Coronary artery (tissue), 2 donors: Measurements from ENCODE around the gene ZNF622.

Experiments used
- DNase-seq: peaks from one replicate; pipeline ENCODE4 v3.0.0-alpha.2; 2017; ENCODE audit warnings: low spot score
- H3K27ac ChIP-seq, 2 donors: fragments of 200-600 bp; sonication (generic); one replicate each; pipeline ENCODE4 v1.5.1; 2016 to 2019
- H3K4me3 ChIP-seq: fragments of 200-600 bp; sonication (generic); 2 replicates; pipeline ENCODE4 v1.5.1; 2016; ENCODE audit warnings: mild to moderate bottlenecking, moderate library complexity
- TF ChIP-seq, protein P1 (sequence below): fragments of 200-600 bp; sonication (generic); IDR thresholded peaks from one replicate; pipeline ENCODE4 v1.5.1; 2019; ENCODE audit warnings: antibody characterized with exemption

The ZNF622 gene

DNA sequence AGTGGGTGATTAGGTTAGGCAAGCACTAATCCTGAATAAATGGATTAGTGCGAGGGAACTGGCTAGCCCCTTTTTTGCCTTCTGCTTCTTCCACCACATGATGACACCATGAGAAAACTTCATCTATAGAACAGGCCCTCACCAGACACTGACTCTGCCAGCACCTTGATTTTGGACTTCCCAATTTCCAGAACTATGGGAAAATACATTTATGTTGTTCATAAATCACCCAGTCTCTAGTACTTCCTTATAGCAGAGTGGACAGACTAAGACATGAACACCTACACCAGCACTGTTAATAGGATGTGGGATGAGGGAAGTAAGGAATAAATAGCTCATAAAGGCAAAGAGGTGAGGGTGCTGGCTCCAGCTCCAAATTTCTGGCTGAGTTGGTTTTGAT, 1.4 kb downstream of the ZNF622 start:
- Histone ChIP-seq H3K4me3 (peak overlapping the region; percentile 91), H3K27ac (no peak overlapping the region)
- TF ChIP-seq, protein P1, sequence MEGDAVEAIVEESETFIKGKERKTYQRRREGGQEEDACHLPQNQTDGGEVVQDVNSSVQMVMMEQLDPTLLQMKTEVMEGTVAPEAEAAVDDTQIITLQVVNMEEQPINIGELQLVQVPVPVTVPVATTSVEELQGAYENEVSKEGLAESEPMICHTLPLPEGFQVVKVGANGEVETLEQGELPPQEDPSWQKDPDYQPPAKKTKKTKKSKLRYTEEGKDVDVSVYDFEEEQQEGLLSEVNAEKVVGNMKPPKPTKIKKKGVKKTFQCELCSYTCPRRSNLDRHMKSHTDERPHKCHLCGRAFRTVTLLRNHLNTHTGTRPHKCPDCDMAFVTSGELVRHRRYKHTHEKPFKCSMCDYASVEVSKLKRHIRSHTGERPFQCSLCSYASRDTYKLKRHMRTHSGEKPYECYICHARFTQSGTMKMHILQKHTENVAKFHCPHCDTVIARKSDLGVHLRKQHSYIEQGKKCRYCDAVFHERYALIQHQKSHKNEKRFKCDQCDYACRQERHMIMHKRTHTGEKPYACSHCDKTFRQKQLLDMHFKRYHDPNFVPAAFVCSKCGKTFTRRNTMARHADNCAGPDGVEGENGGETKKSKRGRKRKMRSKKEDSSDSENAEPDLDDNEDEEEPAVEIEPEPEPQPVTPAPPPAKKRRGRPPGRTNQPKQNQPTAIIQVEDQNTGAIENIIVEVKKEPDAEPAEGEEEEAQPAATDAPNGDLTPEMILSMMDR, result no peak
- no peak for DNase-seq

DNA sequence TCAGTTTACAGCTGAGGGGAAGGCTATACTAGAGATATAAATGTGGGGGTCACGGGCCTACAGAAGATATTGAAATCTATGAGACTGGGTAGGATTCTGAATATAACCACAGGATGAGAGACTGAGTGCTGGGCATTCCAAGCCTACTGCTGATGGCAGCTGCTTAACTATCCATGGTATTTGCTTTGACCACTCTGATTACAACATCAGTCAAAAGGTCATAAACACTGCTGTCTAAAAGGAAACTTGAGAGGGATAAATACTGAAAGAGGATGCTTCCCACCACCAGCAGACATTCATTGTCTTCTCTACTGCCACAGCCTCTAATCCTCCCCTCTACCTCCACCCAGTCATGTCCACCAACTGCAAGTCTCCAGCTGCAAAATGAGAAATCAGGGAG, 3.8 kb downstream of the ZNF622 start:
- no peak for DNase-seq
- TF ChIP-seq, protein P1, result no peak
- Histone ChIP-seq H3K4me3 (peak overlapping the region; percentile 17), H3K27ac (no peak overlapping the region)

DNA sequence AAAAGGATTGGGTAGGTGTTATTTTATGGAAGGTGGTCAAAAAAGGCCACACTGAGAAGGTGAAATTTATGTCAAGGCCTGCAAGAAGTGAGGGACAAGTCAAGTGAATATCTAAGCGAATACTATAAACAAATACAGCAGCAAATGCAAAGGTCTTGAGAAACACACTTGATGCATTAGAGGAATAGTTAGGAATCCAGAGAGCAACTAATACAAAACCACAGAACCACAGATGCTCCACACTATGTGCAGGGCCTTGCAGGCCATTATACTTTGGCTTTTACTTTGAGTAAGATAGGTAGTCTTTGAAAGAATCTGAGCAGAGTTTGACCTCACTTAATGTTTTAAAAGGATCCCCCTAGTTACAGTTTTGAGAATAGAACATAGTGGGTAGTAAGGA, 4.6 kb downstream of the ZNF622 start:
- H3K4me3 ChIP-seq, result no peak overlapping the region
- no peak overlapping the region for H3K27ac ChIP-seq
- TF ChIP-seq, protein P1, result no peak
- DNase-seq, result no peak

DNA sequence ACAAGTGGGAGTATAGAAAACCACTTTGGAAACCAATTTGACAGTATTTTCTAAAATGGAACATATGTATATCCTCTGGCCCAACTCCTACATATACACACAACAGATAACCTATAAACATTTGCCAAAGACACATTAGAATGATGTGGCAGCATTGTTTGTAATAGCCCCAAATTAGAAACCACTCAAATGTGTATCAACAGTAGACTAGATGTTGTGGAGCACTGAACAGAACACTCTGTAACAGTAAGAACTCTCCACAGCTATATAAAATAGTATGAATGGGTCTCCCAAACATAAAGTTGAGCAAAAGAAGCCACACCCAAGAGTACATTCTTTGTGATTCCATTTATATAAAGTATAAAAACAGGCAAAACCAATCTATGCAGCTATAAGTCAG, 6.1 kb downstream of the ZNF622 start:
- no peak for DNase-seq
- TF ChIP-seq, protein P1, result no peak
- H3K4me3 ChIP-seq, result no peak overlapping the region
- no peak overlapping the region for H3K27ac ChIP-seq

DNA sequence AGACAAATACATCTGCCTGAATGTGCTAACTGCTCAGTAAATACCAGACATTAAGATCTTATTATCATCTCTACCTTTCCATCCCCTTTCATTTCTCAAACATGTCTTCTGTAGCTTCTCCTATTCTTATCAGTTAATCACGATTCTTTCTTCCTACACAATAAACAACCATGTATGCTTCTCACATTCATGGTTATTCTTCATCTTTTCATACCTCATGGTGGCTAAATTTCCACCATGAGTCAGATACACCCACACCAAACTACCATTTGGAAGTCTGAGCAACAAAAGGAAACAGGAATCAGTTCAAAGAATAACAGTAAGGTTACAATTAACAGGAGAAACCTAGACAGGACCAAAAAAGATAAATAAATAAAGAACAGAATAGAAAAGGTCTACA, 7.7 kb downstream of the ZNF622 start:
- no peak for DNase-seq
- Histone ChIP-seq H3K27ac (no peak overlapping the region), H3K4me3 (no peak overlapping the region)
- TF ChIP-seq, protein P1, result no peak

DNA sequence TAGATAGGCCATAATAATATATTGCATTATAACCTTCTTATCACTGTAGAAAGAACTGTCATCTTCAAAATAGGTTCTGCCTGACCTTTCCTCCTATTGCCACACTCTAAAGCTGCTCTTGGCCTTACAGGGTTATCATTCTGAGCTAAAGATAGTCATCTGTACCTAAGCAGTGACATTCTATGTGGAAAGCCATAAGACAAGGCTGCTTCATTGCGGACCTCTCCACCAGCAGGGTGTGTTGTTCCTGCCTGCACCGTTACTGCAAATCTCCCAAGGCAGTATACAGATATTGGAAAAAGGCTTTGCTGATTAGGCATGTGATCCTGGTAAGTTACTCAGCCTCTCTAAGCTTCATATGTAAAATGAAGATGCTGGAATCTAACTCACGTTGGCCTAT, 8.1 kb downstream of the ZNF622 start:
- no peak for DNase-seq
- H3K4me3 ChIP-seq, result no peak overlapping the region
- no peak overlapping the region for H3K27ac ChIP-seq
- TF ChIP-seq, protein P1, result no peak

DNA sequence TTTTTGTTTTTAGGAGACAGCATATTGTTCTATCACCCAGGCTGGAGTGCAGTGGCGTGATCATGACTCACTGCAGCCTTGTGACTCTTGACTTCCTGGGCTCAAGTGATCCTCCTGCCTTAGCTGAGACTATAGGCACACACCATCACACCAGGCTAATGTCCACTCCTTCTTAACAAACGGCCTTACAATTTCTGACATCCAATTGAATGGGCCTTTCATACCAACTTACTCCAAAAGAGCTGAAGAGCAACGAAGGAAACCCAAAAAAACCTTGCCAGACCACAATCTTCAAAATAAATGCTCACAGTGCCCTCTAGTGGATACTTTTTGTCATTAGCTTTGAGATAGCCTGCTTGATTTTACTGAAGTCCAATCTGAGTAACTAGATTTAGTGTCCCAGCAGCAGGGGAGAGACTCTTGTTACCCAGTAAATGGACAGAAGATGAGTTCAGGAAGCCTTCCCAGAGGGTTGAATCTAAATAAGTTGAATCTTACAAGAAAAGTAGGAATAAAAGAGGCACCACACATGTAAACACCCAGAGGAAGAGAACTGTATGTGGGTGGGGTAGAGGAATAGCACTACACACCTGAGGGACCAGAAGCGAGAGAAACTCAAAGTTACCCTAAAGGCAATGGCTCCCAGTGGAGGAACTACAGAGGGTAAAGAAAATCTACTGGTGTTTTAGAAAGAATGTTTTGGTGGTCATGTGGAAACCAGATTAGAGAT, 9.3 kb downstream of the ZNF622 start:
- TF ChIP-seq, protein P1, result peak; percentile 31
- H3K27ac ChIP-seq, result peak overlapping the region in 1 of 2 donors; percentile 11
- no peak for DNase-seq
- no peak overlapping the region for H3K4me3 ChIP-seq
